ENCODE results near the gene ROBO2.

The ROBO2 gene

GRCh38 chr3:77524946-77525682 lies 485.2 kb downstream of the ROBO2 start:
- no peak for DNase-seq

GRCh38 chr3:77526573-77527113 lies 486.7 kb downstream of the ROBO2 start:
- no peak for DNase-seq

- DNase-seq: no peak
Observed at GRCh38 chr3:77529522-77529921, 489.6 kb downstream of the ROBO2 start.

GRCh38 chr3:77530870-77531269 lies 491.0 kb downstream of the ROBO2 start:
- DNase-seq: no peak

DNA sequence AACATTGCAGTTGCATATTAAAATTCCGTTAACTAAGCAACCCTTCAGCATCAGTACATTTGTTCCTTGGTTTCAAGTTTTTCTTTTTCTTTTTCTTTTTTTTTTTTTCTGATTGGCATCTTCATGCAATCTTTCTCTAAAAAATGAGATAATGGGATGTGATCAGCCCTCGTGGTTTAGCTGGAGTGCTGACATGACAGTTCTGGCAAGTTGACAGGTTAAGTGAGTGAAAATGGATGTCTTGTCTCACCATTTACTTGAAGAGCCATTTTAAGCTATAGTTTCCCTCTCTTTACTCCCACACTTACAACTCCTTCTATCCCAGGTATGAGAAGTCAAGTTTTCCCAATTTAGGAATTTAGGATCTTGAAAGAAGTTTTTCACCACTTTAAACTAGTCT lies 495.2 kb downstream of the ROBO2 start:
- no peak for DNase-seq

DNA sequence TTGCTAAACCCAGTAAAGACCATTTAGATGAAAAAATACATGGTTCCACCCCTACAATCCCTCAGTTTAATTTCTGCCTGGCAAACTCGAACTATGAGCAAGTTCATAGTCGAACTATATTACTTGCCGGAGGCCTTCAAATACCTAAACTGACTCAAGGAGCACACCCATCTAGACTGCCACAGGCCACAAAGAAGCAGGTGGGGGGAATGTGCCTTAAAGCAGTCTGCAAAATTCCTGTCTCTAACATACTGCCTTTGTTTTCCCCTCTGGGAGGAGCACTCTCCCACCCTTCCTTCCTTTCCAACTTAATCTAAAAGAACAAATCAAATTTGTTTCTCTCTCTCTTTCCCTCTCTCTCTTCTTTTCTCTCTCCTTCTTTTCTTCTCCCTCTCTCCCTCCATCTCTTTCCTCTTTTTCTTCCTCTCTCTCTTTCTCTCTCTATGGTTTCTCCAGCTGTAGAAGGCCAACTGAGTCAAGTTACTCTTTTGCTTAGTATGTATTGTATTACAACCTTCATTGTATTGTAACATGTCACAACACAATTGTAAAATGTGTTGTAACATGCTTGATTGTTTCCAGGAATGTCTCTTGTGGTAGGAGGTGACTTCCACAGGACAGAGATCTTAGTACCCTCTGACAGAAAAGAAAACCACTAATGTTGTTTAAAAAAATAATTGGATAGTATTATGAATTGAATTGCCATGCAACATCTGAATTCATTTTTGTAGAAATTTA lies 496.3 kb downstream of the ROBO2 start:
- no peak for DNase-seq

- DNase-seq: no peak
Observed at GRCh38 chr3:77539014-77539413, 499.1 kb downstream of the ROBO2 start.

- no peak for DNase-seq
Observed at GRCh38 chr3:77539677-77540076, 499.8 kb downstream of the ROBO2 start.

- no peak for DNase-seq
Observed at GRCh38 chr3:77541203-77541922, 501.5 kb downstream of the ROBO2 start.

DNA sequence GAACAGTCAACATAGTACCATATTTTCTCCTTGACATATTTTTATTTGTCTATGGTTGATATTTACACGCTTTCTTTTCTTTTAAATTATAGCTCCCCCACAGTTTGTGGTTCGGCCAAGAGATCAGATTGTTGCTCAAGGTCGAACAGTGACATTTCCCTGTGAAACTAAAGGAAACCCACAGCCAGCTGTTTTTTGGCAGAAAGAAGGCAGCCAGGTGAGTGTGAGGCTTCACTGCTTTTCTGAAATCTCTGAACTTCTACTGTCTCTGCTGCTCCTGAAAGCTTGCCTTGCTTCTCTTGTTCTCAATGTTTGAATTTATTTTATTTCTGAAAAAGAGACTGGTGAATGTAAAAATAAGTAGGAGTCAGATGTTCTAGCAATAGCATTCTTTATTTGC lies 506.3 kb downstream of the ROBO2 start:
- DNase-seq: no peak

DNA sequence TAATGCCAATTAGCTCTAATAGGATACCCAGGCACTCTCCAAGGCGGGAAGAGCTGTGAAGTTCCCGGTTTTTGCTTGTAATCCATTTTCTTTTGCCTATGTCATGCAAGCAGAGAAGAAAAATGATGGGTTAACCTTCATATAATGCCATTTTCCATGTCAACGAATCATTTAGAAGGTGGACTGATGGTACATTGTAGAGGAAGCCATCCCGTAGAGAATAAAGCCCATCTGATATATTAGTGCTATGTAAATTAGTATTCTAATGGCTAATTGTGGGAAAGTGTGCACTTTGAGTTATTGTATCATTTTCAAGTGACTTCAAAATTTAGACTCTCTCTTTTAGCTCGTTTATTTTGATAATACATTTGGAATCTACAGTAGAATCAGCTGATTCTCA lies 509.1 kb downstream of the ROBO2 start:
- no peak for DNase-seq

GRCh38 chr3:77553240-77553639 lies 513.3 kb downstream of the ROBO2 start:
- no peak for DNase-seq

GRCh38 chr3:77562089-77562488 lies 522.2 kb downstream of the ROBO2 start:
- no peak for DNase-seq

DNA sequence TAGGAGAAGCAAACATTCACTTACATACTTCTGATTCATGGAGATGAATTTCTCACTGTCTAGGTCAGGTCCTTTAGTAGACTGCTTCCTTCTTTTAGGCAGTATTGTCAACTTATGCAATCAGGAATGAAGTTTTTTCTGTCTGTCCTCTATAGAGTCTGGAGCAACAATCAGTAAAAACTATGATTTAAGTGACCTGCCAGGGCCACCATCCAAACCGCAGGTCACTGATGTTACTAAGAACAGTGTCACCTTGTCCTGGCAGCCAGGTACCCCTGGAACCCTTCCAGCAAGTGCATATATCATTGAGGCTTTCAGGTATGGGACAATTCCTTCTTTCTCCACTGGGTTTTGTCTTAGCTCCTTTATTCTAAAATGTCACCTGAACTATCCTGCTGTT lies 523.1 kb downstream of the ROBO2 start:
- no peak for DNase-seq

GRCh38 chr3:77566055-77566454 lies 526.2 kb downstream of the ROBO2 start:
- no peak for DNase-seq

GRCh38 chr3:77571971-77572715 lies 532.2 kb downstream of the ROBO2 start:
- DNase-seq: no peak

DNA sequence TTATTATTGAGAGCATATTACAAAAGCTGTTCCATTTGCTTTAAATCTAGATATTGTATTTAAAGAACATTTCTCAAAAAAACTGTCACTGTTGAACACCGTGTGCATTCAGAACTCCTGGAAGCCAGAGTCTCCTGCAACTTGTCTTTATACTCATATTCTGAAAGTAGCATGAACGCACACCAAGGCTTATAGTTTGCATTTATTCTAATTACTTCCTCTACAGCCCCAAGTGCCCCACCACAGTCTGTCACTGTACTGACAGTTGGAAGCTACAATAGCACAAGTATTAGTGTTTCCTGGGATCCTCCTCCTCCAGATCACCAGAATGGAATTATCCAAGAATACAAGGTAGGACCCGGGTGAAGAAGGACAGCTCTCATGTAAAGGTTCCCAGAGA lies 537.4 kb downstream of the ROBO2 start:
- DNase-seq: no peak

DNA sequence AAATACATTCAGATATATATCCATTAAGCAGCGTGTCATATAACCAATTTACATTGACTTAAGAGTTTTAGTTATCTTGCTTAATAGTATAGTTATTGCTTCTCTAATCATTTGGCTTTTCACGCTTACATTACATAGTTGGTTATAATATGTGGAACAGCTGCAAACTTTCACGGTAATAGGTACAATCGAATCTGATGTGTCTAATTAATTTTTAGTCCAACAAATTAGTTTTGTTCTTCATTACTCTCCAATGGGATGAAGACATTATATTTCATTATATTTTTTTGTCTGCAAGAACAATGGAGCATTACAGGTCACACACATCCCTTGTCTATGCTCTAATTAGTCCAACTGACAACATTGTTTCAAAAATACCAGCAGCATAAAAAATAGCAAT lies 546.3 kb downstream of the ROBO2 start:
- no peak for DNase-seq

- no peak for DNase-seq
Observed at GRCh38 chr3:77588863-77589262, 549.0 kb downstream of the ROBO2 start.

GRCh38 chr3:77590191-77590590 lies 550.3 kb downstream of the ROBO2 start:
- no peak for DNase-seq

DNA sequence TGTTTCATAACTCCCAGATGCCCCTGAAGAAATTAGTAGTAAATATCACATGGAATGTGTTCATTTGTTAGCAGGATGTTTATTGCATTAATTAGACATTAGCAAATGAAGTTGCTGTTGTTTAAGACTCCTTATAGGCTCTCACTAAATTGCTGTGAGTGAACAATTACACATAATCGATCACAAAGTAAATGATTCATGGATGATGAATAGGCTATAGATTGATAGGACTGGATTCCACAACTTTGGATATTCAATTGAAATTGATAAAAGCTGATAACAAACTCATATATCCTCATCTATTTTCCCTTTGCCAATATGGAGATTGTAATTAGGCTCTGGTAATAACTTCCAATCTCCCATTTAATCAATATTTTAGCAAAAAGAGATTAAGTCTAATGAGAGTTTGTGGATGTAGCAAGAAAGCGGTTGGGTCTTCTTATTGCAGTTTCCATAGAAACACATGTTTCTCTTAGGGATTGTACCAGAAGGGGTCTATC lies 555.5 kb downstream of the ROBO2 start:
- no peak for DNase-seq

GRCh38 chr3:77599948-77600347 lies 560.0 kb downstream of the ROBO2 start:
- DNase-seq: no peak
